K562 (cell line): ENCODE results near the gene ICA1.

Source experiments
- CHD4 ChIP-seq: fragments of 200-600 bp; sonication (generic); IDR thresholded peaks from 3 replicates; pipeline ENCODE4 v1.6.1; 2012; ENCODE audit warnings: low read depth, mild to moderate bottlenecking, mixed read lengths, low read length, inconsistent platforms; ENCODE audit not compliant: insufficient read depth, insufficient replicate concordance, poor library complexity, severe bottlenecking
- CTCF ChIP-seq, 3 experiments: IDR thresholded peaks in 2 of 3; conservative IDR thresholded peaks in 1 of 3; 2 replicates each; pipeline ENCODE4 v1.5.1; 2011 to 2012; ENCODE audit warnings: low read length in 3 of 3, mild to moderate bottlenecking in 3 of 3, control low read depth in 2 of 3, improper control_type of control experiment in 1 of 3, inconsistent platforms in 1 of 3, low read depth in 1 of 3, mixed read lengths in 1 of 3, moderate library complexity in 1 of 3; ENCODE audit not compliant: insufficient read depth in 2 of 3
- EZH2 ChIP-seq: IDR thresholded peaks from 2 replicates; pipeline ENCODE4 v1.6.1; 2012; ENCODE audit warnings: low read depth, mild to moderate bottlenecking, inconsistent platforms, low read length, borderline replicate concordance
- HIVEP1 ChIP-seq: fragments of 250-450 bp; sonication (Bioruptor Pico); IDR thresholded peaks from 2 replicates; pipeline ENCODE4 v1.4.0; 2020; ENCODE audit warnings: mild to moderate bottlenecking
- KDM1A ChIP-seq, 2 experiments: fragments of 450-650 bp; IDR thresholded peaks; 2 replicates each; pipeline ENCODE4 v1.6.1; 2016; ENCODE audit warnings: mild to moderate bottlenecking in 2 of 2
- MTA3 ChIP-seq: fragments of 450-650 bp; formaldehyde crosslinking; IDR thresholded peaks from 2 replicates; pipeline ENCODE4 v1.6.1; 2017; ENCODE audit warnings: mild to moderate bottlenecking, borderline replicate concordance
- NFYB ChIP-seq: IDR thresholded peaks from 2 replicates; pipeline ENCODE4 v1.6.1; 2011; ENCODE audit warnings: mild to moderate bottlenecking, moderate library complexity; ENCODE audit not compliant: insufficient read length; ENCODE audit errors: extremely low read depth
- POLR2AphosphoS5 ChIP-seq: IDR thresholded peaks from 2 replicates; pipeline ENCODE4 v1.6.1; 2011; ENCODE audit warnings: mild to moderate bottlenecking, low read depth, low read length, moderate library complexity; ENCODE audit not compliant: control insufficient read depth, insufficient read depth
- STAT6 ChIP-seq: sonication (generic); formaldehyde crosslinking; IDR thresholded peaks from 2 replicates; pipeline ENCODE4 v1.8.1; 2023; ENCODE audit warnings: mild to moderate bottlenecking, missing genetic modification reagents
- U2AF1 ChIP-seq: fragments of 200-400 bp; formaldehyde crosslinking; optimal IDR thresholded peaks from 2 replicates; pipeline ENCODE3; 2017; ENCODE audit warnings: mild to moderate bottlenecking, low read depth, low read length, moderate library complexity
- ZNF274 ChIP-seq: IDR thresholded peaks from 2 replicates; pipeline ENCODE4 v1.6.1; 2011; ENCODE audit warnings: low read depth, mild to moderate bottlenecking, low read length, moderate library complexity, borderline replicate concordance
- ZNF280B ChIP-seq: fragments of 250-450 bp; sonication (Bioruptor Pico); IDR thresholded peaks from 2 replicates; pipeline ENCODE4 v1.5.1; 2021; ENCODE audit warnings: mild to moderate bottlenecking

- TF ChIP-seq ZNF274 (no peak), NFYB (no peak), CTCF (IDR thresholded peaks at IDR 0.05 in 2 of 3, conservative IDR thresholded peaks at IDR 0.05 in 1 of 3; ENCODE audit: insufficient read depth in 2 of 3, low read depth in 1 of 3, low read length in 3 of 3) (no peak), EZH2 (no peak), POLR2AphosphoS5 (no peak), CHD4 (no peak), MTA3 (no peak), HIVEP1 (no peak), U2AF1 (no peak), STAT6 (no peak), KDM1A (IDR thresholded peaks at IDR 0.05) (no peak), ZNF280B (CRISPR knock-in tag) (no peak)
Measured at GRCh38 chr7:8135417-8135816, 126.5 kb downstream of the ICA1 start.
